Measurements from ENCODE around the gene GRIK5. TPM values are rescaled to one million over a fixed set of nuclear protein-coding genes. Genes with fewer than 3 reads are reported as not detected.

GRIK5 gene
- total RNA-seq, 1 donor from 2014 or later: 0.29 TPM

GRCh38 chr19:42071247-42071646 lies 1.2 kb upstream of the GRIK5 start:
- peaks cover 29% of the 10 kb centered on the region for H3K27me3 ChIP-seq
- no peak for TF ChIP-seq CTCF (IDR thresholded peaks at IDR 0.05)
- H3K36me3 ChIP-seq: no peaks in the 10 kb centered on the region
- no peaks in the 10 kb centered on the region for H3K4me1 ChIP-seq
- intact Hi-C loops (cut with DNase I): no loop called here
- H3K9me3 ChIP-seq: no peaks in the 10 kb centered on the region
- ATAC-seq: no peak
- no peak overlapping the region for H3K4me3 ChIP-seq
- DNase-seq: no peak
- H3K27ac ChIP-seq: no peak overlapping the region

GRCh38 chr19:42068756-42069571 lies 1.0 kb downstream of the GRIK5 start:
- Histone ChIP-seq H3K36me3 (no peaks in the 10 kb centered on the region), H3K27me3 (peaks cover 40% of the 10 kb centered on the region), H3K4me3 (no peak overlapping the region), H3K27ac (no peak overlapping the region), H3K4me1 (no peaks in the 10 kb centered on the region), H3K9me3 (no peaks in the 10 kb centered on the region)
- intact Hi-C loops (cut with DNase I): no loop called here
- DNase-seq: no peak
- no peak for TF ChIP-seq CTCF (IDR thresholded peaks at IDR 0.05)
- ATAC-seq: no peak

GRCh38 chr19:42068361-42068755 lies 1.6 kb downstream of the GRIK5 start:
- Histone ChIP-seq H3K27ac (no peak overlapping the region), H3K9me3 (no peaks in the 10 kb centered on the region), H3K4me3 (no peak overlapping the region), H3K4me1 (no peaks in the 10 kb centered on the region), H3K27me3 (peaks cover 40% of the 10 kb centered on the region), H3K36me3 (no peaks in the 10 kb centered on the region)
- DNase-seq: no peak
- intact Hi-C loops (cut with DNase I): no loop called here
- no peak for TF ChIP-seq CTCF (IDR thresholded peaks at IDR 0.05)
- ATAC-seq: no peak

- no peak for TF ChIP-seq CTCF (IDR thresholded peaks at IDR 0.05)
- Histone ChIP-seq H3K27me3 (peaks cover 40% of the 10 kb centered on the region), H3K4me3 (no peak overlapping the region), H3K36me3 (no peaks in the 10 kb centered on the region), H3K9me3 (no peaks in the 10 kb centered on the region), H3K27ac (no peak overlapping the region), H3K4me1 (no peaks in the 10 kb centered on the region)
- DNase-seq: no peak
- intact Hi-C loops (cut with DNase I): no loop called here
- ATAC-seq: no peak
Observed at GRCh38 chr19:42067315-42067888, 2.6 kb downstream of the GRIK5 start.

- no peaks in the 10 kb centered on the region for H3K4me1 ChIP-seq
- H3K27ac ChIP-seq: no peak overlapping the region
- ATAC-seq: no peak
- no peak for DNase-seq
- no peak for TF ChIP-seq CTCF (IDR thresholded peaks at IDR 0.05)
- H3K36me3 ChIP-seq: no peaks in the 10 kb centered on the region
- intact Hi-C loops (cut with DNase I): no loop called here
- H3K4me3 ChIP-seq: no peak overlapping the region
- no peaks in the 10 kb centered on the region for H3K9me3 ChIP-seq
- peaks cover 40% of the 10 kb centered on the region for H3K27me3 ChIP-seq
Observed at GRCh38 chr19:42066075-42066754, 3.8 kb downstream of the GRIK5 start.
